ENCODE measurements around the gene CLCN7.

Gene CLCN7

GRCh38 chr16:1407753-1408152 lies 67.1 kb downstream of the CLCN7 start:
- DNase-seq (ENCODE audit: low spot score), result no peak
- no peak for FAIRE-seq

- no peak for DNase-seq (ENCODE audit: low spot score)
- FAIRE-seq, result no peak
These were observed 71.1 kb downstream of the CLCN7 start for GRCh38 chr16:1403733-1404132.

GRCh38 chr16:1403036-1403435 lies 71.8 kb downstream of the CLCN7 start:
- FAIRE-seq (no peak), DNase-seq (ENCODE audit: low spot score) (no peak)

GRCh38 chr16:1401758-1402154 lies 73.1 kb downstream of the CLCN7 start:
- no peak for FAIRE-seq
- DNase-seq (ENCODE audit: low spot score), result no peak

- no peak for FAIRE-seq
- no peak for DNase-seq (ENCODE audit: low spot score)
These were observed 73.6 kb downstream of the CLCN7 start for GRCh38 chr16:1401061-1401757.

- FAIRE-seq (no peak), DNase-seq (ENCODE audit: low spot score) (no peak)
These were observed 75.8 kb downstream of the CLCN7 start for GRCh38 chr16:1398826-1399581.

- FAIRE-seq (no peak), DNase-seq (ENCODE audit: low spot score) (no peak)
These were observed 76.5 kb downstream of the CLCN7 start for GRCh38 chr16:1398351-1398750.

- no peak for FAIRE-seq
These were observed 77.0 kb downstream of the CLCN7 start for GRCh38 chr16:1397779-1398178.

GRCh38 chr16:1395444-1396031 lies 79.3 kb downstream of the CLCN7 start:
- DNase-seq (ENCODE audit: low spot score) (no peak), FAIRE-seq (no peak)

More at GRCh38 chr16:1397779-1398178, 77.0 kb downstream of the CLCN7 start:
- DNase-seq (ENCODE audit: low spot score), result no peak

Measured in urothelium cell line (cell line).